ENCODE results near the gene TEDDM1.
"Not testable (repeated sequence)": the region's sequence is repeated elsewhere in the genome, so short reads cannot be mapped to it uniquely, and the experiment has no call there.

The TEDDM1 gene, protein sequence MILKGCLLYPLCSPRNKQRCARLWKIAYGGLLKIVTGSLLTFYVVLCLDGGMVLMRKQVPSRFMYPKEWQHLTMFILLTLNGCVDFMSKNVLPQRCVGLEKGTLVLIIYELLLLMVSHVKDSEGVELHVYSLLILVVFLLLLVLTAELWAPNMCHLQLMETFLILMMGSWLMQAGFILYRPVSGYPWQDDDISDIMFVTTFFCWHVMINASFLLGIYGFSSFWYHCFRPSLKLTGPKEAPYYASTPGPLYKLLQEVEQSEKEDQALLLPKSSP

DNA sequence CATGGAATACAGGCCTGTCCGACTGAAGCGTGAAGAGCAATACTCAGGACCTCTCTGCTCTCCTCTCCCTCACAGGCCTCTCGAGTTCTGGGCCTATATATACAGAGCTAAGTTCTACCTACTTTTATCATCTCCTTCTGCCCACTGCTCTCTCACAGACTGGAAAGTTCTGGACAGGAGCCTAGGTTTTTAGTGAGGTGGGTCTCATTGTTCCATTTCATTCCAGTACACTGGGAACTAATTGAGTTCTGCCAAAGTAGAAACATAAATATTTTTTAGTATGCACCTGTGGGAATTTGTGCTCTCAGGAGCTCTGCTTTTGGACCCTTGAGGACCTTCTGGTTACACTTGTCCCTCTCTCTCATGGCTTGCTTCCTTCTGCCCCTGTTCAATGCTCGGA lies at the start of gene TEDDM1:
TSS of gene TEDDM1 (minus strand) at position 101 of the 400 bp plus-strand sequence. CDS start 182 bp downstream, outside the sequence.
- DNase-seq (ENCODE audit: low read depth in 3 of 3) = no peak

GRCh38 chr1:182450087-182450486 lies 49.6 kb upstream of the TEDDM1 start, which contains the start of gene RGSL1:
RGSL1 (plus strand) TSS chr1:182450146; CDS start chr1:182450166, 20 bp downstream.
- no peak for DNase-seq (ENCODE audit: low read depth in 3 of 3)

DNA sequence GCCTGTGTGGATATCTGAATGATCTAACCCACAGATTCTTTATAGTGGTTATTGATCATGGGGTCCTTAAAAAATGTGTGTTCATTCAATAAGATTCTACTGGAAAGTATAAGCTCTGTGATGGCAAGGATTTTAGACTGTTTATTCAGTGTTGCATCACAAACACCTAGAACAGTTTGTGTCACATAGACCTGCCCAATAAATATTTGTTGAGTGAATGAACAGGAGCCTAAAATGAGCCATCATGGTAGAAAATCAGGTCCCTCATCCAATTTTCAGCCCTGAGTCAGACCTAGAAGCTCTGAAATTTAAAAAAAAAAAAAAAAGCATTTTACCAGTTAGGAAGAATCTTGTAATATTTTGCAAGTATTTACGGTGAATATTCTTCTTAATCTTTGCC lies 47.2 kb upstream of the TEDDM1 start:
- DNase-seq (ENCODE audit: low read depth in 3 of 3) = no peak

DNA sequence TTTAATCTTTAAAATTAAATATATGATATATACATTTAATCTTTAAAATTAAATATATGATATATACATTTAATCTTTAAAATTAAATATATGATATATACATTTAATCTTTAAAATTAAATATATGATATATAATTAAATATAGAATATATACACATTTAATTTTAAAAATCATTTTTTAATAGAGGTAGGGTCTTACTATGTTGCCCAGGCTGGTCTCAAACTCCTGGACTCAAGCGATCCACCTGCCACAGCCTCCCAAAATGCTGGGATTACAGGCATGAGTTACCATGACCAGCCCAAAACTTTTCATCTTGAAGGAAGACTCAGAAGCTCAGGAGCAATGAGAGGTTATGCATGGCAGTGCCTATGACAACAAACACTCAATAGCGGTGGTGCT lies 46.7 kb upstream of the TEDDM1 start:
- DNase-seq (ENCODE audit: low read depth in 3 of 3) = not testable (repeated sequence)

GRCh38 chr1:182446033-182446669 lies 45.7 kb upstream of the TEDDM1 start:
- peak in 2 of 3 donors; percentile 6 to 19 for DNase-seq (ENCODE audit: low read depth in 3 of 3)

GRCh38 chr1:182444497-182444896 lies 44.0 kb upstream of the TEDDM1 start:
- no peak for DNase-seq (ENCODE audit: low read depth in 3 of 3)

DNA sequence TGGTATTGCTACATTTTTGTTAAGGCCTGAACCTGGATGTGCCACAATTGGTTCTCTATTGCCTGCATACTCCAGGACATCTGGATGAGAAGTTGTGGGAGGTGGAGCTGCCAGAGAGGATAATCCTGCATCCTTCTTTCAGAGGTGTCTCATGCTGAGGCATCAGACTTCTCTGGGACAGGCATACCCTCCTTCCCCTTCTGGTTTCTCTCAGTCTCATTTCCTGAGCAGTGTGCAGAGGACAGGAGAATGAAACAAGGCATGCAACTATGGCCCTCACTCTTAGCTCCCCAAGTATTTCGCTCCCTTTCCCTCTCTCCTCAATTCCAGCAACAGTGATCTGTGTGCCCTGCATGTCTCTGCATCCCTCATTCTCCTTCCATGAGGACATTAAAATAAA lies 41.9 kb upstream of the TEDDM1 start:
- DNase-seq (ENCODE audit: low read depth in 3 of 3) = no peak

DNA sequence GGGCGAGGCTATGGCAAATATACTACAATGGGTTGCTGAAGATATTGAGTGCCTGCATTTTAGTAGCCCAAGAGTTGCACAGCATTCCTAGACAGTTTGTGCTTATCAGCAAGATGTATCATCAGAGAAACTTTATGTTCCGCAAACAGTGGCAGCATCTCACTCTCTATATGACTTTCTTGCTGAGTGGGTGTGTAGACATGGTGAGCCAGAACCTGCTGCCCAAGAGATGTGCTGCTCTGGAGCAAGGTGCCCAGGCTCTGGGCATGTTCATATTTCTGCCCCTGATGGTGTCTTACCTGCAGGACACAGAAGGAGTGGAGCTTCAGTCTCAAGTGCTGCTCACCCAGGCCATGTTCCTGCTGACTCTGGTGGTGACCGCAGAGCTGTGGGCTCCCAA lies 41.3 kb upstream of the TEDDM1 start:
- no peak for DNase-seq (ENCODE audit: low read depth in 3 of 3)

GRCh38 chr1:182438326-182438725 lies 37.9 kb upstream of the TEDDM1 start:
- DNase-seq (ENCODE audit: low read depth in 3 of 3) = no peak

- DNase-seq (ENCODE audit: low read depth in 3 of 3) = no peak
Measured at GRCh38 chr1:182433580-182433979, 33.1 kb upstream of the TEDDM1 start.

- DNase-seq (ENCODE audit: low read depth in 3 of 3) = no peak
Measured at GRCh38 chr1:182431278-182431677, 30.8 kb upstream of the TEDDM1 start.

DNA sequence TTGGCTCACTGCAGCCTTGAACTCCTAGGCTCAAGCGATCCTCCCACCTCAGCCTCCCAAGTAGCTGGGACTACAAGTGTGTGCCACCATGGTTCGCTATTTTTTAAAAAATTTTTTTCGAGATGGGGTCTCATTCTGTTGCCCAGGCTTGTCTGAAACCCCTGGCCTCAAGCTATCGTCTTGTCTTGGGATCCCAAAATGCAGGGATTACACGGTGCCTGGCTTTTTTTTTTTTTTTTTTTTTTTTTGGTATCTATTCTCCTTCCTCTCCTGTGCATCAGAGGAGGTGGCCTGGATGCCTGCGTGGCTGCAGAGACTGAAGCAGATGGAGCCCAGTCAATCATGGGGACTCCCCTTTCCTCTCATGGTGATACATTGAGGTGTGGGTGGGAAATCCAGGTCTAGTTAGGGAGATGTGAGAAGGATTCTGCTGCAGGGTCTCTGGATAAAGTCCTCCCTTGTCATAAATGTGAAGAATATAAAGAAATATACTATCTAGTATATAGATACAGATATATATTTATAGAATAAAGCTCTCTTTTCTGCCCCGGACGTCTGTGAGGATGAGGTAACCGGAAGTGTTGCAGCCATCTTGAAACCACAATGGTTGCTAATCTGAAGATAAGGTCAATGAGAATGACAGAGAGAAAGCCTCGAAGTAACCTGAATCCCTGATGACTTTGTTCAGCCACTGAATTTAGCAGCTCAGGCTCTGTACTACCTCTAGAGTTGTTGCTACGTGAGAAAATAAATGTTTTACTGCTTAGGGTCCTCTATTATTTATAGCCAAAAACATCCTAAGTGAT lies 30.0 kb upstream of the TEDDM1 start:
- DNase-seq (ENCODE audit: low read depth in 3 of 3) = peak; percentile 19 to 23 (median 23)

GRCh38 chr1:182428043-182428442 lies 27.6 kb upstream of the TEDDM1 start:
- DNase-seq (ENCODE audit: low read depth in 3 of 3) = no peak

- no peak for DNase-seq (ENCODE audit: low read depth in 3 of 3)
Measured at GRCh38 chr1:182426442-182427430, 26.3 kb upstream of the TEDDM1 start.

DNA sequence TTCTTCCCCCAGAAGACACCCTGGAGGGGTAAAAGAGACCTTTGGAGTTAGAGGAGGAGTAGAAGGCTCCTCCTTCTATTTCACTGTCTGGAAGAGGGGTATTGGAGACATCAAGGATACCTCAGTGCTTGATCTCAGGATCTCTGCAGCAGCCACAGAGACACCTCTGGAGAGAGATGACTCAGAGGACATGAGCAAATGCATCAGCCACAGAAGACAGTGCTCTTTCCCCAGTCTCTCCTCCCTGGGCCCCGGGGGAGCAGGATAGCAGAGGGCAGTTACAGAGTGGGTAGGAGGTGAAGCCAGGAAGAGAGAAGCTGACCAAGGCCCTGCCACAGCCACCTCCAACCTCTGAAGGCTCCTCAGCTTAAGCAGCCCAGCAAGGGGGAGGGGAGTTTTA lies 15.3 kb upstream of the TEDDM1 start:
- DNase-seq (ENCODE audit: low read depth in 3 of 3) = no peak

DNA sequence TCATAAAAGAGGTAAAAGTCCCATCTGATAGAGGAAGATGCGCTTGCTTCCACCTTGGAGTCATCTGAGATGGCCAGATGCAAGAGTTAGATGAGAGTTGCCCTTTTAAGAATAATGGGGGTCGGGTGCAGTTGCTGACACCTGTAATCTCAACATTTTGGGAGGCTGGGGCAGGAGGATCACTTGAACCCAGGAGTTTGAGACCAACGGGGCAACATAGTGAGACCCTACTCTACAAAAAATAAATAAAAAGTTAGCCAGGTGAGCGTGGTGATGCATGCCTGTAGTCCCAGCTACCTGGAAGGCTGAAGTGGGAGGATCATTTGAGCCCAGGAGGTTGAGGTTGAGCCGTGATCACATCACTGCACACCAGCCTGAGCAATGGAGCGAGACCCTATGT lies 13.5 kb upstream of the TEDDM1 start:
- DNase-seq (ENCODE audit: low read depth in 3 of 3) = no peak

DNA sequence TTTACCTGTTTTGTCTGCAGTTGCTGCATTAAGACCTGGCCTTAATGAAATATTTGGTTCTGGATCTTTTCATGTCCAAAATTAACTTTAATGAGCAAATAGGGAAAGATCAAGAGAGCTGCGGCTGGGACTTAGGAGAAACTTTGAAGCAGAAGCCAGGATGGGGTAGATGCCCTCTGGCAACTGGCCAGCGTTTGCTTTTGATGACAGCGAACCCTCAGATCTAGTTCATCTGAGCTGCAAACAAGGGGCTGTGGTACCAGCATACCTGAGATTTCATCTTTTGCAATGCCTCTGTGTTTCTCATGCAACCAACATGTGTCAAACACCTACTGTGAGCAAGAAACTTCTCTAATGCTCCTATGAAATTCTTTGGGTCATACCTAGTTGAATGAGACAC lies 13.0 kb upstream of the TEDDM1 start:
- no peak for DNase-seq (ENCODE audit: low read depth in 3 of 3)

DNA sequence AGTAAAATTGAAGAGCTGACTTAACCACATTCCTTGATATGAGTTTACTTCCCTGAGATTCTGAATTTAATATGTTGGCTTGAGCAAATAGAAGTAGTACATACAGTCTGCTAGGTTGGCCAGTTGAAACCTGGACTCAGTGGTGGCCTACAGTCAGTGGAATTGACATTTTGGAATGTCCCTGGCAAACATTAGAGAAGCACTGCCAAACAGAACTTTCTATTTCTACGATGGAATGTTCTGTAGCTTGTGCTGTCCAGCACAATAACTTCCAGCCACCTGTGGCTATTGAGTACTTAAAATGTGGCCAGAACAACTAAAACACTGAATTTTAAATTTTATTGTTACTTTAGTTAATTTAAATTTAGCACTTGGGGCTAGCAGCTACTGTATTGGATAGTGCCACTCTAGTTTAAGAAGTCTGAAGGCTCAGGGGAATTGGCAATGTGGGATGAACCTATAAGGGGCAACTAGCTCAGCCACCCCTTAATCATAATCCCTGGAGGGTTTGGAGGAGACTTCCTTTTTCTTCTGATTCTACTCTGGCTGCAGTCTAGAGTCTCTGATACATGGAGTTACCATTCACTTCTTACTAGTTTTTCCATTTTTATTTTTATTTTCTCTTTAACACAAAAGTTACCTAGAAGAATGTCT lies 10.3 kb upstream of the TEDDM1 start:
- DNase-seq (ENCODE audit: low read depth in 3 of 3) = no peak

DNA sequence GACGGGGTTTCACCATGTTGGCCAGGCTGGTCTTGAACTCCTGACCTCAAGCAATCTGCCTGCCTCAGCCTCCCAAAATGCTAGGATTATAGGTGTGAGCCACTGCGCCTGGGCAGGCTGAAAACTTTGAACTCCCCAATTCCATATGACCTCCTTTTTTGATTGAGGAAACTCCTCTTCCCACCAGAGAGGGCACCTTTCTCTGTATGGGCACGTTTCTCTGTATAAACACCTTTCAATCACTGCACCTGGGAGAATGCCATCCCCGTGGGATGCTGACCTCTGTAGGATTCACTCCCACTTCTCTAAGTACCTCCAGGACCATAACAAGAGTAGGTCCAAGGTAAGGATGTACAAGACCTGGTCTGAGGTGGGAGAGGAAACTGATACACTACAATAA lies 9.7 kb upstream of the TEDDM1 start:
- DNase-seq (ENCODE audit: low read depth in 3 of 3) = no peak

DNA sequence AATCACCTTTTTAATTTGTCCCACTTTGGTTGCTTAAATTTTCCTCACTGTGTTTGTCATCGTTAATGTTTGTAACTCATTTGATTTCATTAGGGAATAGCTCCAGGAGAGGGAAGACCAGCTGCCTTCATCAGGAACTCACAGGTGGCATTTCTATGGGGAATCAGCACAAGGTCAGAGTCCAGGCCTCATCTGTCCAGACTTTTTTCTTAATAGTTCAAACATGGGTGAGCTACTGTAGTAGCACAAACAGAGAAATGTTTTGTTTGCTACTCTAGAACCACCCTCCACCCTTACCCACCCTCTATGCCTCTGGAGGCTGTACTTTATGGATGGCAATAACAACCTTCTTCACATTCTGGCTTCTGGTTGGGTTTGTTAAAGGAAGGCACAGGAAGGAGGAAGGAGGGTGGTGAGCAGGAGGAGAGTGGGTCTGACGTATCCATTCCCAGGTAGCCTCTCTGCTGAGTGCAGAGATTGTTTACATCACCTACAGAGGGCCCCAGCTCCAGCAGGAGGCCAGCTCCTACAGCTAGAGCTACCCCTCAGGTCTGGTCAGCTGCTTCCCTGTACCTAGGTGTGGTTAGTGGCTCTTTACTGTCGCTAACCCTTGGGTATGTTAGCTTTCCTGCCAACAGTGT lies 8.1 kb upstream of the TEDDM1 start:
- DNase-seq (ENCODE audit: low read depth in 3 of 3) = no peak
